GM18867 (cell line): ENCODE measurements around the gene AUTS2.
"Not testable (repeated sequence)": the region's sequence is repeated elsewhere in the genome, so short reads cannot be mapped to it uniquely, and the experiment has no call there.

Experiments used
- ATAC-seq: cut with Tn5 transposase; IDR thresholded peaks from one replicate; pipeline ENCODE4 v1.9.1; 2021; ENCODE audit warnings: mild to moderate bottlenecking, moderate library complexity; ENCODE audit not compliant: unreplicated experiment

The AUTS2 gene

GRCh38 chr7:69780379-69780778, 182.1 kb downstream of the AUTS2 start:
- no peak for ATAC-seq

- ATAC-seq = no peak
Measured at GRCh38 chr7:69781412-69781846, 183.2 kb downstream of the AUTS2 start.

GRCh38 chr7:69782917-69783684, 184.8 kb downstream of the AUTS2 start:
- no peak for ATAC-seq

GRCh38 chr7:69786130-69786529, 187.9 kb downstream of the AUTS2 start:
- ATAC-seq = not testable (repeated sequence)

- no peak for ATAC-seq
Measured at GRCh38 chr7:69786730-69787395, 188.6 kb downstream of the AUTS2 start.

GRCh38 chr7:69787736-69788431, 189.6 kb downstream of the AUTS2 start:
- ATAC-seq = no peak

GRCh38 chr7:69789563-69789962, 191.3 kb downstream of the AUTS2 start:
- no peak for ATAC-seq

- no peak for ATAC-seq
Measured at GRCh38 chr7:69790977-69791724, 192.9 kb downstream of the AUTS2 start.

- no peak for ATAC-seq
Measured at GRCh38 chr7:69791739-69792138, 193.5 kb downstream of the AUTS2 start.

GRCh38 chr7:69795932-69796331, 197.7 kb downstream of the AUTS2 start:
- ATAC-seq = no peak

GRCh38 chr7:69796416-69796815, 198.1 kb downstream of the AUTS2 start:
- no peak for ATAC-seq

- ATAC-seq = no peak
Measured at GRCh38 chr7:69799048-69799697, 200.9 kb downstream of the AUTS2 start.

- ATAC-seq = no peak
Measured at GRCh38 chr7:69799990-69800389, 201.7 kb downstream of the AUTS2 start.

- ATAC-seq = no peak
Measured at GRCh38 chr7:69800495-69800894, 202.2 kb downstream of the AUTS2 start.

GRCh38 chr7:69801729-69802682, 203.7 kb downstream of the AUTS2 start:
- ATAC-seq = no peak

- ATAC-seq = peak; percentile 89
Measured at GRCh38 chr7:69803699-69804516, 205.6 kb downstream of the AUTS2 start.

- no peak for ATAC-seq
Measured at GRCh38 chr7:69804962-69805361, 206.7 kb downstream of the AUTS2 start.

GRCh38 chr7:69808391-69808790, 210.1 kb downstream of the AUTS2 start:
- ATAC-seq = no peak
